Smooth muscle cell of the brain vasculature (primary cell): ENCODE results near the gene DCAF6.
"Not testable (repeated sequence)": the region's sequence is repeated elsewhere in the genome, so short reads cannot be mapped to it uniquely, and the experiment has no call there.

ENCODE experiments used
- DNase-seq: peaks from one replicate; pipeline ENCODE4 v3.0.0-alpha.2; 2012; ENCODE audit warnings: low read depth, low spot score

DCAF6 gene

GRCh38 chr1:167936068-167936929 is at the start of gene DCAF6:
Gene DCAF6, plus strand, starts transcription at chr1:167936683. Its CDS starts 229 bp downstream, at chr1:167936912.
- peak; percentile 95 for DNase-seq

GRCh38 chr1:167887187-167887586 is 49.3 kb upstream of the DCAF6 start:
- not testable (repeated sequence) for DNase-seq

GRCh38 chr1:167890400-167890799 is 46.1 kb upstream of the DCAF6 start:
- no peak for DNase-seq

- DNase-seq, result no peak
Measured at GRCh38 chr1:167893798-167894197, 42.7 kb upstream of the DCAF6 start.

- DNase-seq, result no peak
Measured at GRCh38 chr1:167898578-167899222, 37.8 kb upstream of the DCAF6 start.

GRCh38 chr1:167899253-167899681 is 37.2 kb upstream of the DCAF6 start:
- no peak for DNase-seq

- DNase-seq, result no peak
Measured at GRCh38 chr1:167900907-167901306, 35.6 kb upstream of the DCAF6 start.

GRCh38 chr1:167904652-167905130 is 31.8 kb upstream of the DCAF6 start:
- peak; percentile 39 for DNase-seq

GRCh38 chr1:167905182-167905581 is 31.3 kb upstream of the DCAF6 start:
- no peak for DNase-seq

- DNase-seq, result no peak
Measured at GRCh38 chr1:167905671-167906070, 30.8 kb upstream of the DCAF6 start.

GRCh38 chr1:167909691-167910180 is 26.7 kb upstream of the DCAF6 start:
- no peak for DNase-seq

GRCh38 chr1:167910530-167910929 is 26.0 kb upstream of the DCAF6 start:
- no peak for DNase-seq

GRCh38 chr1:167911413-167911812 is 25.1 kb upstream of the DCAF6 start:
- DNase-seq, result no peak

- DNase-seq, result no peak
Measured at GRCh38 chr1:167912294-167912693, 24.2 kb upstream of the DCAF6 start.

- DNase-seq, result no peak
Measured at GRCh38 chr1:167913895-167914496, 22.5 kb upstream of the DCAF6 start, which contains the start of gene ADCY10. Gene ADCY10, minus strand, starts transcription at chr1:167914134. Its CDS starts 8,994 bp downstream, at chr1:167905140.

GRCh38 chr1:167915569-167915968 is 20.9 kb upstream of the DCAF6 start:
- no peak for DNase-seq

- DNase-seq, result no peak
Measured at GRCh38 chr1:167916766-167917511, 19.5 kb upstream of the DCAF6 start.

GRCh38 chr1:167922023-167922422 is 14.5 kb upstream of the DCAF6 start:
- no peak for DNase-seq

- no peak for DNase-seq
Measured at GRCh38 chr1:167922611-167923074, 13.8 kb upstream of the DCAF6 start.

- DNase-seq, result no peak
Measured at GRCh38 chr1:167923324-167924056, 13.0 kb upstream of the DCAF6 start.
